Fibroblast of upper back skin (primary cell): ENCODE measurements around the gene MS4A1.
"Not testable (repeated sequence)": the region's sequence is repeated elsewhere in the genome, so short reads cannot be mapped to it uniquely, and the experiment has no call there.

ENCODE experiments used
- DNase-seq: peaks from one replicate; pipeline ENCODE4 v3.0.0-alpha.2; 2013

The MS4A1 gene

DNA sequence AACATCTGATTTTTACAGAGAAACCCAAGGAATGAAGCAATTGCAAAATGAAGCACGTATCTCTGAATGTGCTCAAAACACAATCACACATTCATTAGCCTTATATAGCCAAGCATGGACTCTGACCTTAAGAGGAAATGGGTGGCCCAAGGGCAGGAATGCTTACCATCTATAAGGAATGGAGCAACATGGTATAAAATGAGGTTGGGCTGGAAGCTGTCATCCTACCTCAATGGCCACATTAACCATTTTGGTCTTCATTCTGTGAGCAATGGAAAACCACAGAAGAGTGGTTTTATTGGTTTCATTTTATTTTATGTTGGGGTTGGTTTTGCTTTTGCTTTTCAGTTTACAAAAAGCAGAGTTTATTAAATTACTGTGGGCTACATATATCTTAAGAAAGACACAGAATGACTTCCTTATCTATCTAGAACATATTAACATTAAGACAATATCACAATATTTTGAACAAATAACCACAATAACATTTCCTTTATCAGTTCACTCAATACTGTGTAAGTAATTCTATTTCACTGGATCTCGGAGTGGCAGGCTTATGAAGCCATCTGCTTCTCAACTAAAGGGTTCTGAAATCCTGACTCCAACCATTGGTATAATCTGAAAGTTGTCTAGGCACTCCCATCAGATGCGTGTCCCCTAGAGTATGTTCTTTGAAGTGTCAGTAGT is 48.7 kb downstream of the MS4A1 start:
- no peak for DNase-seq

- DNase-seq = not testable (repeated sequence)
Observed at GRCh38 chr11:60509609-60510008, 54.0 kb downstream of the MS4A1 start.

DNA sequence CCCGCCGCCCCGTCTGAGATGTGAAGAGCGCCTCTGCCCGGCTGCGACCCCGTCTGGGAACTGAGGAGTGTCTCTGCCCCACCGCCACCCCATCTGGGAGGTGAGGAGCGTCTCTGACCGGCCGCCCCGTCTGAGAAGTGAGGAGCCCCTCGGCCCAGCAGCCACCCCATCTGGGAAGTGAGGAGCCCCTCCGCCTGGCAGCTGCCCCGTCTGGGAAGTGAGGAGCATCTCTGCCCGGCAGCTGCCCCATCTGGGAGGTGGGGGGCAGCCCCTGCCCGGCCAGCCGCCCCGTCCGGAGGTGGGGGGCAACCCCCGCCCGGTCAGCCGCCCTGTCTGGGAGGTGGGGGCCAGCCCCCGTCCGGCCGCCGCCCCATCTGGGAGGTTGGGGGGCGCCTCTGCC is 54.6 kb downstream of the MS4A1 start:
- DNase-seq = not testable (repeated sequence)

- no peak for DNase-seq
Observed at GRCh38 chr11:60511393-60511792, 55.7 kb downstream of the MS4A1 start.

DNA sequence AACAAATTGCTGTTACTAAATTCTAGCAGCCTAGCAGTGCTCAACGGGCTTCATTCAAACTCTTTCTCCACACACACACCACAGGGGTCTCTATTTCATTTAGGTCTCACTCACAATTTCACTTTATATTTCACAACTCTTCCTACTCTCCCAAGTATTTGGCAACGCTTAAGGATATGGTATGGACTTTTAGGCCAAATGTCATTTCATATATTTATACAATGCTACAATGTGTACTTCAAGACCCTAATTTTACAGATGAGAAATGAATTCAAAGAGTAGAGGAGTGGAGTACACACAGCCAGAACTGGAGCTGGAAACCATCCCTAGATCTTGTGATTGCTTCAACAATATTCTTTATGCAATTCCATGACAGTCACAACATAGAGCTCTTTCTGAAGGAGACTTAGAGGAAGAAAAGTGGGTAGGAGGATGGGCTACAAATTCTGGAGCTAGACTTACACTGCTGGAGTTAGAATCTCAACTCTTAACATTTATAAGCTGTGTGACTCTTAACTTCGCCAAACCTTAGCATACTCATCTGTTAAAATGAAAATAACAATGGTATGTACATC is 57.1 kb downstream of the MS4A1 start:
- no peak for DNase-seq

GRCh38 chr11:60513496-60514460 is 58.1 kb downstream of the MS4A1 start:
- no peak for DNase-seq

DNA sequence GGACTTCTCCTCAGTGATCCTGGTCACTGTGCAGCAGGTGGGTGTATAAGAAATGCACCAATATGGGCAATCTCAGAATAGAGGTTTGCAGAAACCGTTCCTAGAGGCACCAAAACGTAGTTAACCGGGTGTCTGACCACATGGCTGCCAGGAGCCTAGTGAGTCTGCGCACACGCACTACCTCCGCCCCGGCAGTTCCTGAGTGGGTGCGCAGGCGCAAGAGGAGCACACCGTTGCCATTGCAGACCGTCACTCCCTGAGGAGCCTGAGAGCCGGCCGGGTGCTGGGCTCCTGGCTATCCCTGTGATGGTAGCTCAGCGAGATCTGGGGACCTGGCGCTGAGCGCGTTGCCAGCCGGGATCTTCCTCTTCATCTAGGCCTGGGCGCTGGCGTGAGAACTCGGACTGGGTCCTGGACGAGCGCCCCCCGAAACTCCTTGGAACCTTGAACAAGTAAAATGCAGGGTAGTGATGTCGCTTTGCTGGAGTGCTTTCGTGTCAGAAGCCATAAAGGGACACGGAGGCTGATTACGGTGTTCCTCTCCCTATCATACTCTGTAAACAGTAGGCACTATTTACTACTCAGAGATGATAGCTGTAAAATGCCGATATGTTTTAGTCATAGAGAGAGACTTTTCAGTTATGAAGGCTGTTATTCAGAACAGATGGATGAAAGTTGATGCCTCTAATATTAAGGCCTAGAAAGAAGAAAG is 59.7 kb downstream of the MS4A1 start, which contains the start of gene MS4A13:
TSS of gene MS4A13 (plus strand) at position 249 of the 712 bp plus-strand sequence. CDS start 2,692 bp downstream, outside the sequence.
- no peak for DNase-seq
